Right cardiac atrium (tissue), 5 donors: Measurements from ENCODE around the gene PAWR. TPM values are rescaled to one million over a fixed set of nuclear protein-coding genes. Genes with fewer than 3 reads are reported as not detected.

Source experiments
- ATAC-seq, 2 donors: fragments of 200-7000 bp; cut with Tn5 transposase; one replicate each; pipeline versions ENCODE4 v1.8.0 to v1.9.1; 2020; ENCODE audit warnings: moderate library complexity in 2 of 2, mild to moderate bottlenecking in 1 of 2
- DNase-seq, 3 donors: peaks; one replicate each; pipeline ENCODE4 v3.0.0-alpha.2; 2020
- H3K27ac ChIP-seq: one replicate; pipeline ENCODE4 v1.5.1; 2013; ENCODE audit warnings: mild to moderate bottlenecking, low read length, control low read depth, moderate library complexity
- H3K27me3 ChIP-seq: one replicate; pipeline ENCODE4 v1.6.1; 2013; ENCODE audit not compliant: control insufficient read depth, insufficient read depth
- H3K4me1 ChIP-seq: one replicate; pipeline ENCODE4 v1.6.1; 2013; ENCODE audit warnings: low read length; ENCODE audit not compliant: control insufficient read depth, insufficient read depth
- H3K4me3 ChIP-seq: one replicate; pipeline ENCODE4 v1.5.1; 2013; ENCODE audit warnings: low read length, control low read depth
- H3K9me3 ChIP-seq: one replicate; pipeline ENCODE4 v1.6.1; 2013; ENCODE audit warnings: low read length; ENCODE audit not compliant: control insufficient read depth
- WGBS: extraction: QIAGEN DNeasy Blood & Tissue Kit; methylation state at CpG from one replicate; pipeline ENCODE4 v1.1.7; 2013; 5-methylcytosine and 5-hydroxymethylcytosine counted together
- intact Hi-C, 4 donors: fragments of 100-400 bp; cut with DNase I; formaldehyde crosslinking; loops; one replicate each; pipeline versions ENCODE4 v1.11.0 to v1.14.0; 2022 to 2023
- polyA plus RNA-seq: library from polyadenylated mRNA; stranded (reverse); fragments of 200-250 nt; gene quantifications from one replicate; pipeline ENCODE4 v1.2.3, GENCODE V29; 2013
- total RNA-seq, 4 donors: library from RNA; stranded (reverse); fragmentation: NEBNext Ultra II Directional; extraction: Animal tissue kit (Norgen Biotek cat#: 25700); gene quantifications; one replicate each; pipeline ENCODE4 v1.2.1, GENCODE V29; 2021
- donor health status: healthy with polysubstance abuse.
- donor health status: DM: no; HTN: yes; CAD: no.
- donor health status: DM: no; HTN: no; CAD: no.
- donor health status: DM: no; HTN: yes; CAD: no; lungs with severe emphysema.
- donor health status: DM: yes; HTN: yes; CAD: no.

Gene PAWR
- total and polyA plus RNA-seq, 5 donors: 7.1 to 18.7 (median 15.3) TPM

DNA sequence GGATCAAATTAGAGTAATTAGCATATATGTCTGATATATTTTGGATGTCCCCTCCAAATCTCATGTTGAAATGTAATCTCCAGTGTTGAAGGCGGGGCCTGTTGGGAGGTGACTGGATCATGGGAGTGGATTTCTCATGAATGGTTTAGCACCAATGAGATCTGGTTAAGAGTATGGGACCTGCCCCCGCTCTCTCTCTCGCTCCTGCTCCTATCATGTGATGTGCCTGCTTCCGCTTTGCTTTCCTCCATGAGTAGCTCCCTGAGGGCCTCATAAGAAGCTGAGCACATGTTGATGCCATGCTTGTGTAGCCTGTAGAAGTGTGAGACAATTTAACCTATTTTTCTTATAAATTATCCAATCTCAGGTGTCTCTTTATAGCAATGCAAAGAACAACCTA is 73.1 kb downstream of the PAWR start:
- WGBS: 98% methylated on average over 4 of the region's 4 CpGs
- ATAC-seq: no peak
- no peaks in the 10 kb centered on the region for H3K4me1 ChIP-seq
- no peak overlapping the region for H3K4me3 ChIP-seq
- H3K27ac ChIP-seq: no peak overlapping the region
- H3K27me3 ChIP-seq: no peaks in the 10 kb centered on the region
- intact Hi-C loops: no loop called here
- no peak for DNase-seq
- H3K9me3 ChIP-seq: no peaks in the 10 kb centered on the region

DNA sequence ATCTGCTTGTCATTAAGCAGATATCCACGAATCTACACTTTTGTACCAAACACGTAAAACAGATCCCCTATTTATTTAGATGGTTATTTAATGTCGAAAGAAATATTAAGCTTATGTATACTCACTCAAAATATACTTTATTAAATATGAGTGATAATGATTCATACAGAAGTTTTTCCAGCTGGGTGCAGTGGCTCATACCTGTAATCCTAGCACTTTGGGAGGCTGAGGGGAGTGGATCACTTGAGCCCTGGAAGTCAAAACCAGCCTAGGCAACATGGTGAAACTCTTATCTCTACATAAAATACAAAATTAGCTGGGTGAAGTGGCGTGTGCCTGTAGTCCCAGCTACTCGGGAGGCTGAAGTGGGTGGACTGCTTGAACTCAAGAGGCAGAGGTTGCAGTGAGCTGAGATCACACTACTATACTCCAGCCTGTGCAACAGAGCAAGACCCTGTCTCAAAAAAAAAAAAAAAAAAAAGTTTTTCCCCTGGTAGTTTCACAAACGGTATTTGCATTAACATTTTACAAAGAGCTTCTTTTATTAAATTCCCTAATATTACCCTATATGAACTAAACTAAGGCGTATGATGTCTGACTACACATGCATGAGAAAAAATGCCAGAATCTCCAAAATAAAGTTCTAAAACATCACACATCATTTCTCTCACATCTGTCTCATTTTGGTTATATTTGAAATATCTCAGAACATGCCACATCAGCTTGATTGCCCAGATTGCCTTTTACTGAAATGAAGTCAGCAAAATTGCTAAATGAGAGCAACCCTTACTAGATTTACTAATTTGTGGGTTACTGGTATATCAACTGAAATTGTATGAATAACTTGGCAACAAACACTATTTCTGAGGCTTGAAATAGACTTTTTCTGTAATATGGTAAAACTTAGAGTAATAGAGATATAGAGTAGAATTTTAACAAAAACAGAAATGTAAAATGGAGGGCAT is 74.9 kb downstream of the PAWR start:
- H3K27me3 ChIP-seq: no peaks in the 10 kb centered on the region
- no peak overlapping the region for H3K4me3 ChIP-seq
- no peak overlapping the region for H3K27ac ChIP-seq
- DNase-seq (no peak), ATAC-seq (no peak)
- H3K9me3 ChIP-seq: no peaks in the 10 kb centered on the region
- no peaks in the 10 kb centered on the region for H3K4me1 ChIP-seq
- WGBS: 76% methylated on average over 7 of the region's 7 CpGs
- intact Hi-C loops: no loop called here

DNA sequence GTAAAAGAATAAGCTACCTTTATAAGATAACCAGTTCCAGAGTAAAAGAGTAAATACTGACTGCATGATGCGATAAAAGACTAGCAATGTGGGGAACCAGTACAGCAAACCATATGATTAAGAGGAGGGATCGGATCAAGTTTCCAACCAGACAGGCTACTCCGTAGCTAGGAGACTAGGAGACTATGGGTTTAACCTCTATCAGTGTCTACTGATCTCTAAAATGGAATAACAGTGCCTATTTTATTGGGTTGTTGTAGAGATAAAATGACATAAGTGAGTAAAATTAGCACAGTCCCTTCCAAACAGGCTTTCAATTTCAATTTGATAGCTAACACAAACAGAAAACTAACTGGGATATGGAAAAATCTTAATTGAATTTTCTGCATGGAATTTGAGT is 76.0 kb downstream of the PAWR start:
- no peak overlapping the region for H3K27ac ChIP-seq
- intact Hi-C loops: no loop called here
- DNase-seq: no peak
- H3K4me1 ChIP-seq: no peaks in the 10 kb centered on the region
- WGBS: 96% methylated on average over 3 of the region's 3 CpGs
- H3K27me3 ChIP-seq: no peaks in the 10 kb centered on the region
- no peaks in the 10 kb centered on the region for H3K9me3 ChIP-seq
- H3K4me3 ChIP-seq: no peak overlapping the region
- ATAC-seq: no peak

DNA sequence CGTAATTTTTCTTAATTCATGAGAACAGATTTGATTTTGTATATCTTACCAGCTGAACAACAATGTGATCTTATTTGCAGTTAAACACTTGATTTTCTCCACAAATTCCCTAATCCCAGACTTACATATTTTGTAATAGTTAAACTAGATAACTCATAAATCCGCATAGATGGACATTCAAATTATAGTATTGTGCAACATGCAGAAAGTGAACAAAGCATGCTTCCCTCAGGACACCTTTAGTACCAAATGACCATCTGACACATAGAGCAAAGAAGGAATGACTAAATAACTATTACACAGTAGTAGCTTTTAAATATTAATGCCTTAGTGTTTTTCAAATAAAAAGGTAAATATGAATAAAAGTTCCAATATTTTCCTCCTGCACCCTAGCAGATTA is 88.9 kb downstream of the PAWR start:
- Histone ChIP-seq H3K4me3 (no peak overlapping the region), H3K27me3 (no peaks in the 10 kb centered on the region), H3K27ac (no peak overlapping the region), H3K4me1 (no peaks in the 10 kb centered on the region), H3K9me3 (no peaks in the 10 kb centered on the region)
- ATAC-seq: no peak
- intact Hi-C loops: no loop called here
- 93% methylated on average over 2 of the region's 2 CpGs for WGBS
- no peak for DNase-seq

DNA sequence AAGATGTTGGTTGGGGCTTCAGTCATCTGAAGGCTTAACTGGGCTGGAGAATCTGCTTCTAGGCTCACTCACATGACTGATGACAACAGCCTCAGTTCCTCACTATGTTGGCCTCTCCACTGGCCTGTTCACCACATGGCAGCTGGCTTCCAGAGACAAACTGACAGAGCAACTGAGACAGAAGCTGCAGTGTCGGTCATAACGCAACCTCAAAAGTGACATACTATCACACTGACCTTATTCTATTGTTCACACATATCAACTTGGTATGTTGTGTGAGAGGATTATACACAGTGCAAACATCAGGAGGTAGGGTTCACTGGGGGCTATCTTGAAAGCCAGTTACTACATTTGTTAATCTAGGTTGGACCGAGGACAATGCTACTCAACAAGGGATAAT is 92.9 kb downstream of the PAWR start:
- Histone ChIP-seq H3K4me3 (no peak overlapping the region), H3K9me3 (no peaks in the 10 kb centered on the region), H3K27me3 (no peaks in the 10 kb centered on the region), H3K4me1 (no peaks in the 10 kb centered on the region), H3K27ac (no peak overlapping the region)
- ATAC-seq (no peak), DNase-seq (no peak)
- intact Hi-C loops: no loop called here
- WGBS: 74% methylated on average over 3 of the region's 3 CpGs

DNA sequence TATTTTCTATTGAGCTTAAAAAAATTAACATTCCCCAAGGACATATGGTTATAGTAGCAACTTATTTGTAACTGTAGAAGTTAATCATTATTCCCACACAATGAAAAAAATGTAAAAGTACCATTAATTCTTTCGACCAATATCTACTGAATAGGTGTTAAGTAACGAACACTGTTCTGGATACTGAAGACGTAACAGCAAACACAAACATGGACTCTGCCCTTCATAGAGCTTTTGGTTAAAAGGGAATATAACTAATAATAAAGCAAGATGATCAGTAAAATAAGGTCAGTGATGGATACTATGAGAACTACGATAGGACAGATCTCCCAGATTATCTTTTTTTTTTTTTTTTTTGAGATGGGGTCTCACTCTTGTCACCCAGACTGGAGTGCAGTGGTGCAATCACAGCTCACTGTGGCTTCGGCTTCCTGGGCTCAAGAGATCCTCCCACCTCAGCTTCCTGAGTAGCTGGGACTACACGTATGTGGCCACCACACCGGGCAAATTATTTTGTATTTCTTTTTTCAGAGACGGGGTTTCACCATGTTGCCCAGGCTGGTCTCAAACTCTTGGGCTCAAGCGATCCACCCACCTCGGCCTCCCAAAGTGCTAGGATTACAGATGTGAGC is 93.9 kb downstream of the PAWR start:
- H3K4me3 ChIP-seq: no peak overlapping the region
- 95% methylated on average over 10 of the region's 10 CpGs for WGBS
- H3K9me3 ChIP-seq: no peaks in the 10 kb centered on the region
- H3K4me1 ChIP-seq: no peaks in the 10 kb centered on the region
- ATAC-seq (no peak), DNase-seq (no peak)
- intact Hi-C loops: no loop called here
- no peaks in the 10 kb centered on the region for H3K27me3 ChIP-seq
- no peak overlapping the region for H3K27ac ChIP-seq

DNA sequence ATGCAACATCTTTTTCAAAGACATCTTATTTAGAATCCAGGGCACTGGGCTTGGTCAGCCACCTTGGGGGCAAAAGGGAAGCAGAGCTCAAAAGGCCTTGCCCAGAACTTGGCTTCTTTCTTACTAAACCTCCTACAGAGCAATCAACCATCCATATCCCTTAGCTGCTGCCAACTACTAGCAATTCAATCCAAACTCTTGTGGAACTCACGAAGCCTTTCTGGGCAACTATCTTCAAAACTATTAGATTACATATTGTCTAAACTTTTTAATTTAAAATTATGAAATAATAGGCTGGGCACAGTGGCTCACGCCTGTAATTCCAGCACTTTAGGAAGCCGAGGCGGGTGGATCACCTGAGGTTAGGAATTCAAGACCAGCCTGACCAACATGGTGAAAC is 95.5 kb downstream of the PAWR start:
- H3K27me3 ChIP-seq: no peaks in the 10 kb centered on the region
- no peaks in the 10 kb centered on the region for H3K9me3 ChIP-seq
- DNase-seq: no peak
- intact Hi-C loops: no loop called here
- 93% methylated on average over 4 of the region's 4 CpGs for WGBS
- no peak overlapping the region for H3K27ac ChIP-seq
- H3K4me3 ChIP-seq: no peak overlapping the region
- ATAC-seq: no peak
- no peaks in the 10 kb centered on the region for H3K4me1 ChIP-seq

DNA sequence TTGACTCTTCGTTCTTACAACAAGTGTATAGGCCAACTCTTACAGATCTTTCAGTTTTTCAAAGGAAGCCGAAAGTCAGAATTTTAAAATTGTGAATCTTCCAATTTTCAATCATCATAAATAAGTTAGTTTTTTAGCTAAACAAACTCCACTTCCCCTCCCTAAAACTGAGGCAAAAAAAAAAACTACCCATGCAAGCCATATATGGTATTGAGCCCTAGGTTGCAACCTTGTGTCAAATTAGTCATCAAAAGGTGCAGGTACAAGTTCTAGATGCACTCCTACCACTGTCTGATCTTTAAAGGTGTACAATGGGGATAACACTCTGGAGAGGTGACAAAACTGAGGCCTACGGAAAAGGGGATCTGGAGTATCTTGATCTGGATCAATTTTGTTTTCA is 97.9 kb downstream of the PAWR start:
- Histone ChIP-seq H3K4me1 (no peaks in the 10 kb centered on the region), H3K27ac (no peak overlapping the region), H3K4me3 (no peak overlapping the region), H3K27me3 (no peaks in the 10 kb centered on the region), H3K9me3 (no peaks in the 10 kb centered on the region)
- DNase-seq: no peak
- intact Hi-C loops: no loop called here
- ATAC-seq: no peak
- 82% methylated on average over 3 of the region's 3 CpGs for WGBS

DNA sequence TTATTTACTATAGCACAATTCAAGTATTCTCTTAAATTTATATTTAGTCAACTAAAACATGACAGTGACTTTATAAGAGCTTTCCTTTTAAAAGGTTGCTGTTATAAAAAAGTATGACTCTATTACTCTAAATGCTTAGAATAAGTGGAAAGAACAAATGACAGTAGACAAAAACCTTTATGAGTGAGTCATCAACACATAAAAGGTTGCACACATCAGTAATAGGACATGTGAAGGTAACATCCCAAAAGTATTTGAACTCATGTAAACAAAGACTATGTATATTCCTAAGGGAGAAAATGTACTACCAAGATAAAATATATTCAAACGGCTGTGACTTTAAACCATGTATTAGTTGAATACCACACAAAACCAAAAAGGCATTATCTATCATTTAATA is 98.8 kb downstream of the PAWR start:
- no peaks in the 10 kb centered on the region for H3K4me1 ChIP-seq
- no peaks in the 10 kb centered on the region for H3K9me3 ChIP-seq
- no peak overlapping the region for H3K4me3 ChIP-seq
- no peaks in the 10 kb centered on the region for H3K27me3 ChIP-seq
- intact Hi-C loops: no loop called here
- DNase-seq: no peak
- no peak overlapping the region for H3K27ac ChIP-seq
- 65% methylated on average over 1 of the region's 1 CpG for WGBS
- ATAC-seq: no peak

DNA sequence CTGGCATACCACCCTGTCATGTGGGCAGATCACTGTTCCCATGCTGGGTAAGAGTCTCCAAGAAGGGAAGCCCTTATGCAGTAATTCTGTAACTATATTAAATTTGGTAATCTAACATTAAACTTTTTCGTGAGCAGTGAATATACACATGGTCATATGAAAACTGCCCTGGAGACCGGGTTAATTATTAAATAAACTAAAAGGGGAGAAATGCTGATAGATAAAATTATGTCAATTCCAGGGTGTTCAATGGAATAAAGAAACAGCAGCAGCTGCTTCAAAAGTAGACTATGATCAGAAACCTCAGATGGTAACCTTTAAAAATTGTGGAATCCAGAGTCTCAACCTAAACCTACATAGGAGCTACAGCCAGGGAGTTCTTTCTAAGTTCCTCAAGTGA is 100.0 kb downstream of the PAWR start:
- WGBS: 96% methylated on average over 2 of the region's 2 CpGs
- H3K27ac ChIP-seq: no peak overlapping the region
- H3K9me3 ChIP-seq: no peaks in the 10 kb centered on the region
- DNase-seq (no peak), ATAC-seq (no peak)
- H3K27me3 ChIP-seq: no peaks in the 10 kb centered on the region
- intact Hi-C loops: no loop called here
- H3K4me1 ChIP-seq: no peaks in the 10 kb centered on the region
- no peak overlapping the region for H3K4me3 ChIP-seq

DNA sequence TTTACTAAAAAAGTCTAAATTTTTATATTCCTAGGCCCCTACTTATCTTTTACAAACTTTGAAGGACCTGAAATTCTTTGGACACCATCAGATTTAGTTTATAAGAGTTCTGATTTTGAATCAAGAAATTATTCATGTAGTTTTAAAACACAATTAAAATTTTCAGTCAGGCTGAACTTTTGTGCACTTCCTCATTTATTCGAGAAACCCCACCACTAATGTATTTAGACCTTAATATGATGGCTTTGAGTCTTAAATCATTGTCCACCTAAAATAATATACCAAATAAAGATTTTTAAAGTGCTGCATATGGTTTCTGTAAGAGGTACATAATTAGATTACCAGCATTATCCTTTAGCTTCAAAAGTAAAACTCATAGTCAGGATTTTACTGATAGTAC is 103.4 kb downstream of the PAWR start:
- H3K9me3 ChIP-seq: no peaks in the 10 kb centered on the region
- no peak for ATAC-seq
- no peak overlapping the region for H3K27ac ChIP-seq
- intact Hi-C loops: no loop called here
- DNase-seq: no peak
- no peak overlapping the region for H3K4me3 ChIP-seq
- H3K27me3 ChIP-seq: no peaks in the 10 kb centered on the region
- WGBS: 76% methylated on average over 1 of the region's 1 CpG
- H3K4me1 ChIP-seq: no peaks in the 10 kb centered on the region
